Prostate gland (tissue), 2 donors: ENCODE measurements around the gene TGFB2.

ENCODE experiments used
- POLR2A ChIP-seq: fragments of 450-650 bp; IDR thresholded peaks from one replicate; pipeline ENCODE4 v1.6.1; 2016; ENCODE audit warnings: antibody characterized with exemption, mild to moderate bottlenecking
- TF ChIP-seq, protein P1 (sequence below), 4 experiments: fragments of 200-600 bp in 2 of 4; fragments of 450-650 bp in 2 of 4; sonication (generic) in 2 of 4; IDR thresholded peaks; 1 replicate in 3 of 4; 2 replicates in 1 of 4; pipeline ENCODE4 v1.5.1; 2016 to 2019; ENCODE audit warnings: antibody characterized with exemption in 4 of 4, mild to moderate bottlenecking in 2 of 4, moderate library complexity in 2 of 4

DNA sequence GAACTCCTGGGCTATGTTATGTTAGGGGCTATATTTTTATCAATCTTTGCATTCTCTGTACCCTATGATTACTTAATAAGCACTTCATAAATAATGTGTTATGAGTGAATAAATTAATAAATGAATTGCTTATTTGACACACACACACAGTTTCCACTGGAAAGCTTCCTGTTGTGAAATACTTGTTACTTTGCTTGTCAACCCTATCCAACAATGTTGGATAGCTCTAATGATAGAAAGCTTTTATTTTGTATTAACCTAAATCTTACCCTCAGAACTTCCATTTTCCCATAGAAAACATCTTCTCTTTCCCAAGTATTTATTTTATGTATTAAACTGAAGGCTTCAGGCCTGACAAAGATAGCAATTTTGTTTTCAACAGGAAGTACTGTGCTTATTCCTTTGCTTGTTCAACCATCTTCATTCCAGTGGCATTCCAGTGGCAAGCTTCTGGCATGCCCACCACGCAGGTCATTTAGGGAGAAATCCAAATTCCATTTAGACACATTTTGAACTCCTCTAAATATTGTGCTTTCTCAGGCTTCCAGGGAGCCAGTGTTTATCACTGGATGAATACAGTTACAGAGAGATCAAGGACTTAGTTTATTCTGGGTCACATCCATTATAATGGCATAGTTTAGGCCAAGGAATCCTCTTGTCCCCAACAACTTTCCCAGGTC, 134.4 kb downstream of the TGFB2 start:
- TF ChIP-seq, protein P1, sequence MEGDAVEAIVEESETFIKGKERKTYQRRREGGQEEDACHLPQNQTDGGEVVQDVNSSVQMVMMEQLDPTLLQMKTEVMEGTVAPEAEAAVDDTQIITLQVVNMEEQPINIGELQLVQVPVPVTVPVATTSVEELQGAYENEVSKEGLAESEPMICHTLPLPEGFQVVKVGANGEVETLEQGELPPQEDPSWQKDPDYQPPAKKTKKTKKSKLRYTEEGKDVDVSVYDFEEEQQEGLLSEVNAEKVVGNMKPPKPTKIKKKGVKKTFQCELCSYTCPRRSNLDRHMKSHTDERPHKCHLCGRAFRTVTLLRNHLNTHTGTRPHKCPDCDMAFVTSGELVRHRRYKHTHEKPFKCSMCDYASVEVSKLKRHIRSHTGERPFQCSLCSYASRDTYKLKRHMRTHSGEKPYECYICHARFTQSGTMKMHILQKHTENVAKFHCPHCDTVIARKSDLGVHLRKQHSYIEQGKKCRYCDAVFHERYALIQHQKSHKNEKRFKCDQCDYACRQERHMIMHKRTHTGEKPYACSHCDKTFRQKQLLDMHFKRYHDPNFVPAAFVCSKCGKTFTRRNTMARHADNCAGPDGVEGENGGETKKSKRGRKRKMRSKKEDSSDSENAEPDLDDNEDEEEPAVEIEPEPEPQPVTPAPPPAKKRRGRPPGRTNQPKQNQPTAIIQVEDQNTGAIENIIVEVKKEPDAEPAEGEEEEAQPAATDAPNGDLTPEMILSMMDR (IDR thresholded peaks at IDR 0.05) = no peak
- TF ChIP-seq POLR2A = no peak
